Measurements from ENCODE around the gene OR52W1.

GRCh38 chr11:6238902-6239301 is 39.9 kb downstream of the OR52W1 start, which contains the start of gene CNGA4:
- TF ChIP-seq CTCF (IDR thresholded peaks at IDR 0.05) (no peak), POLR2A (IDR thresholded peaks at IDR 0.05; ENCODE audit: low read depth) (no peak)

All from esophagus muscularis mucosa (tissue), 3 donors.